Measurements from ENCODE around the gene FNBP1. TPM values are rescaled to one million over a fixed set of nuclear protein-coding genes. Genes with fewer than 3 reads are reported as not detected.
"Not testable (repeated sequence)": the region's sequence is repeated elsewhere in the genome, so short reads cannot be mapped to it uniquely, and the experiment has no call there.

The FNBP1 gene
- polyA plus RNA-seq, 4 donors: 42.1 to 53.5 (median 49.1) TPM

GRCh38 chr9:129996161-129996830, 46.7 kb downstream of the FNBP1 start:
- DNase-seq (ENCODE audit: low read depth in 4 of 4, low spot score in 3 of 4): no peak

DNA sequence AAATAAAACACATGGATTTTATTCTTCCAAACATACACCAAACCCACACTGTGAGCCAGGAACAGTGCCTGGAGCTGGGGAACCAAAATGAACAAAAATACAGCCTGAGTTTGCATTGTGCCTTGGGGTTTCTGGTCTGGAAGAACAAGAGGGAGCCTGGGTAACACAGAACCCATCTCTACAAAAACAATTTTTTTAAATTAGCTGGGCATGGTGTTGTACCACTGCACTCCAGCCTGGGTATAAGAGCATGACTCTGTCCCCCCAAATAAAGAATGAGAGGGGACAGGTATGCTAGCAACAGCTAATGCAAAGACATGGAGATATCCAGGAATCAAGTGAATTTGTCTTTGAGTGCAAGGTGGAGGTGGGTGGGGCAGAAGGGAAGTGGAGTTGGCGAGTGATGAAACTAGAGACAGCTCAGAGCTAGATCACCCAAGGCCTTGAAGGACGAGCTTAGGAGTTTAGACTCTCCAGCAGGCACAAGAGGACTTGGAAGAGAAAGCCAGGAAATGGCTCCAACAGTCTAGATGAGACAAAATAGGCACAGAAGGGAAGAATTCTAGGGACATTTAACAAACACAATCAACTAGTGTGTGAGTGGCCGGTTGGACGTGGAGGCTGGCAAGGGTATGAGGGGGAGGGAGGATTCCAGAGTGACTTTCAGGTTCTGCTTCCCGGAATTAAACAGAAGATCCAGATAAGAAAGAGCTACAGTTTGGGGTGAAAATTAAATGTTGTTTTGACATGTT, 47.4 kb downstream of the FNBP1 start:
- no peak for DNase-seq (ENCODE audit: low read depth in 4 of 4, low spot score in 3 of 4)

DNA sequence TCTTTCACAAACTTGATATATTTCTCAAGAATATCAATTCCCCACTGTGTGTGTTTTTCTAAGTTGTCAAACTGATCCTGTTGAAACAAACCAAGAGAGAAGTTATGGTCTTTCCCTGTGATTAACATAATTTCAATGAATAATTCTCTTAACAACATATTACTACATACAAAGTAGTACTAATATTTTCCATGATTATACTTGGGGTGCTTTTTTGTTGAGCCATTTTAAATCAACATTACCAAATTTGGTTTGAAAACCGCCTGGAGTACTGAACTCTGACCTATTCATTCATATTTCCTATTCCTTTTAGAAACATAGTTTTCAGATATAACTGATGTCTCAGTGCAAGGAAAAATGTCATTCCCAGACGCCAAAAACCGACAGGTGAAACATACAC, 48.1 kb downstream of the FNBP1 start:
- DNase-seq (ENCODE audit: low read depth in 4 of 4, low spot score in 3 of 4): no peak

DNA sequence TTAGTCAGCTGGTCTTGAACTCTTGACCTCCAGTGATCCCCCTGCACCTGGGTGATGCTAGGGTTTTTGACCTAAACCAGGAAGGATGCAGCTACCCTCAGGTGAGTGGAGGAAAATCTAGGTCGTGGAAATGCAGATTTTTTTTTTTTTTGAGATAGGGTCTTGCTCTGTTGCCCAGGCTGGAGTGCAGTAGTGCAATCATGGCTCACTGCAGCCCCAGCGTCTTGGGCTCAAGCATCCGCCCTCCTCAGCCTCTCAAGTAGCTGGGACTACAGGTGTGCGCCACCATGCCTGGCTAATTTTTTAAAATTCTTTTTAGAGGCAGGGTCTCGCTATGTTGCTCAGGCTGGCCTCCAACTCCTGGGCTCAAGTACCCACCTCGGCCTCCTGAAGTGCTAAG, 51.9 kb downstream of the FNBP1 start:
- not testable (repeated sequence) for DNase-seq (ENCODE audit: low read depth in 4 of 4, low spot score in 3 of 4)

DNA sequence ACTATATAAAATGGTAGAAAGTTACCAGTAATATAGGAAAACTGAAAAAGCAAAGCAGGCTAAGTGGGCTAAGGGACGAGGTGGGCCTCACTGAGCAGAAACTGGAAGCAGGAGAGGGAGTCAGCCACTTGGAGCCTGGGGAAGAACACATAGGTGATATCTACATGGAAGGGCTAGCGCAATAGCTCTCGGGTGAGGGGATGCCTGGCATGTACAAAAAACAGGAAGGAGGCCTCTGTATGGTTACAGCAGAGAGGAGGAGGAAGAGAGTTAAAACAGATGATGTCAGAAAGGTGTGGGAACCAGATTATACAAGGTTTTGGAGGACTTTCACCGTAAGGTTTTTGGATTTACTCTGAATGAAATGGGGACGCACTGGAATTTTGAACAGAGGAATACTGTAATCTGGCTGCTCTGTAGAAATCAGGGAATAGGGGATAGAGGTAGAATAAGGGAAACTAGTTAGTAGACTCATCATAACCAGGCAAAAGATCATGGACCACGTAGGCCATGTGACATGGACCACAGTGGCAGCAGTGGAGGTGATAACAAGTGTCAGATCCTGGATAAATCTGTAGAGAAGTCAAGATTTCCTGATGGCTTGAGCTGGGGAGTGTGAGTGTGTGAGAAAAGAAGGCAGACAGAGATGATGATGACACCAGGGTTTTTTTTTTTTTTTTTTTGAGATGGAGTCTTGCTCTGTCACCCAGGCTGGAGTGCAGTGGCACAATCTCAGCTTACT, 52.5 kb downstream of the FNBP1 start:
- no peak for DNase-seq (ENCODE audit: low read depth in 4 of 4, low spot score in 3 of 4)

DNA sequence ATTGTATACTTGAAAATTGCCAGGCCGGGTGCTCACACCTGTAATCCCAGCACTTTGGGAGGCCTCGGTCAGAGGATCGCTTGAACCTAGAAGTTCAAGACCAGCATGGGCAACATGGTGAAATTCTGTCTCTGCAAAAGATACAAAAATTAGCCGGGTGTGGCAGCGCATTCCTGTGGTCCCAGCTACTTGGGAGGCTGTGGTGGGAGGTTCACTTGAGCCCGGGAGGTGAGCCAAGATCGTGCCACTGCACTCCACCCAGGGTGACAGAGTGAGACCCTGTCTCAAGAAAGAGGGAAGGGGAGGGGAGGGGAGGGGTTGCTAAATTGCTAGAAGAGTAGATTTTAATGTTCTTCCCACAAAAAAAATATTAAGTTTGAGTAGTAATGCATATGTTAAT, 53.2 kb downstream of the FNBP1 start:
- DNase-seq (ENCODE audit: low read depth in 4 of 4, low spot score in 3 of 4): no peak

- DNase-seq (ENCODE audit: low read depth in 4 of 4, low spot score in 3 of 4): no peak
Observed at GRCh38 chr9:129989362-129989708, 53.7 kb downstream of the FNBP1 start.

- no peak for DNase-seq (ENCODE audit: low read depth in 4 of 4, low spot score in 3 of 4)
Observed at GRCh38 chr9:129988607-129989361, 54.2 kb downstream of the FNBP1 start.

DNA sequence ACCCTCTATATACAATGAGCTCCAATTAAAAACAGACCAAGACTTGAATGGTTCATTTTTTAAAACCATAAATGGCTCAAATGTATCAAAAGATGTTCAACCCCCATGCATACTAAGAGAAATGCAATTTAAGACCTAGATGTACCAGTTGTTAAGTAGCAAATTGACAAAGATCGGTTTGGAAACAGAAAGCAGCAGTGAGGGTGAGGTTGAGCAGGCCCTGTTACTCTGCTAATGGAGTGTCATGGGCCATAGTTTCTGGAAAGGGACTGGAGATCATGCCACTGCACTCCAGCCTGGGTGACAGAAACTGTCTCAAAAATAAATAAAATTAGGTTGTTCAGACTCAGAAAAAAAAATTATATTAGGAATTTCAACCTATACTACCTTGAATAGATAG, 55.0 kb downstream of the FNBP1 start:
- DNase-seq (ENCODE audit: low read depth in 4 of 4, low spot score in 3 of 4): no peak

DNA sequence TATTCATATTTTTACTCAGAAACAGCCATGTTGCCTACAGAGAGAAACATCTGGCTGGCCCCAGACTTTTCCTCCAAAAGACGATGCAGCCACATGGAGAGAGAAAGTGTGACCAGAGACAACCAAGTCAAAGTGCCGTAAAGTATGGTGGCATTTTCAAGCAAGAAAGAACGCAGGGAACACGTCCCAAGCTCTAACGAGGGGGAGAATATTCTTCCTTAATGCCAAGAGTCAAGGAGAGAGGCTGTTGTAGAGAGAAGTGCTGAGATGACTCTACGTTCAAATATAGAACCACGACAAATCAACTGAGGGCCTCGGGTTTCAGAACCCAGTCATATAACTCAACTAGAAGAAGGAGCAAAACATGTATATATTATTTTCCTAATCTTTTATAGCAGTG, 55.9 kb downstream of the FNBP1 start:
- DNase-seq (ENCODE audit: low read depth in 4 of 4, low spot score in 3 of 4): no peak

DNA sequence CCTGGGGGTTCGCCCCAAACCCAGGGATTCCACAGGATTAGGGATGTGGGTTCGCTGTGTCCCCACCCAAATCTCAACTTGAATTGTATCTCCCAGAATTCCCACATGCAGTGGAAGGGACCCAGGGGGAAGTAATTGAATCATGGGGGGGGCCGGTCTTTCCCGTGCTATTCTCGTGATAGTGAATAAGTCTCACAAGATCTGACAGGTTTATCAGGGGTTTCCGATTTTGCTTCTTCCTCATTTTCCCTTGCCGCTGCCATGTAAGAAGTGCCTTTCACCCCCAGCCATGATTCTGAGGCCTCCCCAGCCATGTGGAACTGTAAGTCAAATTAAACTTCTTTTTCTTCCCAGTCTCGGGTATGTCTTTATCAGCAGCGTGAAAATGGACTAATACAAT, 58.4 kb downstream of the FNBP1 start:
- not testable (repeated sequence) for DNase-seq (ENCODE audit: low read depth in 4 of 4, low spot score in 3 of 4)

DNA sequence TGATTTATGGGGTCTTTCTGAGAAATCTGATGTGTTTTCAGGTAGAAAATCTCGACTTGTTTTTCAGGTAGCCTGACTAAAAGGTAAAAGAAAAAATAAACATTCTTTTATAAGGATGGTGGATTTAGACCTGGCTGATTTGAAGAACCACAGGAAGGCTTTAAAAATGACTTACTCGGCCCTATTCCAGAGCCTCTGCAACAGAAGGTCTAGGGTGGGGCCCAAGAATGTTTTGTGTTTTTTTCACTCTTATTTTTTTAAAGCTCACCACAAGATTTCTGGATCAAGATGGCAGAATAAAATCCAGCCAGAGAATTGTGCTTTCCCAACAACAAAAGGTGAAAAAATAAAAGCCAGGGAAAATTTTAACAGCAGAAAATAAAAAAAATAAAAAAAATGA, 59.1 kb downstream of the FNBP1 start:
- DNase-seq (ENCODE audit: low read depth in 4 of 4, low spot score in 3 of 4): no peak

DNA sequence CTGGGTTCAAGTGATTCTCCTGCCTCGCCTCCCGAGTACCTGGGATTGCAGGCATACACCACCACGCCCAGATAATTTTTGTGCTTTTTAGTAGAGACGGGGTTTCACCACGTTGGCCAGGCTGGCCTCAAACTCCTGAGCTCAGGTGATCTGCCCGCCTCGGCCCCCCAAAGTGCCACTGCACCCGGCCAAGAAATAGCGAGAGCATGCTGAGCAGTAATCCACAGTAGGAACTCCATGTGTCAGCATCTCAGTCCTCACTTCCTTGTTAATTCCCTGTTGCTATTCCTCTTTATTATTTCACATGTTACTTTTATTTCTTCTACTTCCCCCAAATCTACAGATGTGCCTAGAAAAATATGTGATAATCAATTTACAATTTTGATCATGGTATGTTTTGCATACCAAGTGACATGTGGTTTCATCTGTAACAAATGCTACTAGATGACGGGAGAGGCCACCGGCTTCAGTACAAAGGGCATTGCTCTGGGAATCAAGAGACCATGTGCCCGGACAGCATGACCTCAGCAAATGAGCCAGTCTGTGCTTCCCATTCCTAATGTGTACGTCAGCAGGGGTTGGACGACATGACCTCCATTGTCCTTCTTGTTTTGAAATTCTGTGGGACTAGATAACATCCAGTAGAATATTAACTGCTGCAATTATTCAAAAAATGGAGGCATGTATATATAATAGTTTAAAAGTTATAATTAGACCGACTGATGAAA, 61.6 kb downstream of the FNBP1 start:
- no peak for DNase-seq (ENCODE audit: low read depth in 4 of 4, low spot score in 3 of 4)

DNA sequence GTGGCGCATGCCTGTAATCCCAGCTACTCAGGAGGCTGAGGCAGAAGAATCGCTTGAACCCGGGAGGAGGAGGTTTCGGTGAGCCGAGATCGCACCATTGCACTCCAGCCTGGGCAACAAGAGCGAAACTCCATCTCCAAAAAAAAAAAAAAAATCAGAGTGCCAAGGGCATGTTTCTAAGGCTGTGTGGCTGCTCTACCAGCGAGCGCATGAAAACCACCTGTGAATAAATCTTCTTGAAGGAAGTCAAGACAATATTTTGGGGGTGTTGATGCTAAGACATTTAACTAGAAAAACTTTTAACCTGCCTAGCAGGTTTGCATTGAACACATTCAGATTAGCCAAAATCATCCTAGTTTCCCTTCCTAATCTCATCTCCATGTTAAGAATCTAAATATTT, 62.8 kb downstream of the FNBP1 start:
- not testable (repeated sequence) for DNase-seq (ENCODE audit: low read depth in 4 of 4, low spot score in 3 of 4)

GRCh38 chr9:129979071-129979745, 63.8 kb downstream of the FNBP1 start:
- no peak for DNase-seq (ENCODE audit: low read depth in 4 of 4, low spot score in 3 of 4)

GRCh38 chr9:129972816-129973215, 70.2 kb downstream of the FNBP1 start:
- no peak for DNase-seq (ENCODE audit: low read depth in 4 of 4, low spot score in 3 of 4)

DNA sequence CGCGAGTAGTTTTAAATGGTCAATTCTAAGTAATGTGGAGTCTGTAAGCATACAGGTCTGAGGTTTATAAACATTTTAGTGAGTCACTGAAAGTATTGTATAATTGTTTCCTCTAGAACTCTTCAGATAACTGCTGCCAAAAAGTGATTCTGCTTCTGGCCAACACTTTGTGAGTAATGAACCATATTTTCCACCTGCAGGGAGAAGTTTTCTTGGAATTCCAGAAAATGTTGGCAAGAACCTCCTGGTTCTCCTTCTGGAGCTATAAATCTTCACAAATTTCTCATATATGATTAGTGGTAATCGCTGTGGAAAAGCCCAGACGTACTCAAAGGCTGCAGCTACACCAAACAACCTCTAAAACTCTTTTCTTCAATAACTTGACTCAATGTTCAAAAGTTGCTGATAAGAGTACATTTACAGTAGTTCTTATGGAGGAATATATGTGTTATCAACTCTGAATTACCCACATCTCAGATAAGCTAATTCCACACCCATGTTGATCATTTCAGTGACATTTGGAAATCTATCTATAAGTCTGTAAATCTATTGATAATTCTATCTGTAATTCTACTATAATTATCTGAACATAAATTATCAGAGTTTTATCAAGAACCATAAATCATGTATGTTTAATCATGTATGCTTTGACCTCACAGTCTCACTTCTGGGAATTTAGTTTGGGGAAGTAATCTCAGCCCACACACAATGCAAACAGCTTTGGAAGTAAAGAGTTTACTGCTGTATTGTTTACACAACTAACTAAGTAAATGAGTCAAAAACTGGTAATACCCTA, 74.1 kb downstream of the FNBP1 start:
- no peak for DNase-seq (ENCODE audit: low read depth in 4 of 4, low spot score in 3 of 4)

- DNase-seq (ENCODE audit: low read depth in 4 of 4, low spot score in 3 of 4): no peak
Observed at GRCh38 chr9:129964901-129965734, 77.9 kb downstream of the FNBP1 start.
